PC-9 (cell line): ENCODE measurements around the gene PRKAG2. TPM values are rescaled to one million over a fixed set of nuclear protein-coding genes. Genes with fewer than 3 reads are reported as not detected.

Source experiments
- BruUV-seq: library from RNA; stranded (reverse); fragments of 400-500 nt; replicated peaks from 2 replicates; lab custom pipeline; 2021; lab: Mats Ljungman, UMichigan
- CTCF ChIA-PET: fragments of 300-600 bp; sonication (Branson Sonifier 250); formaldehyde crosslinking; loops from one replicate; lab custom pipeline; 2022; ENCODE audit warnings: antibody characterized with exemption; lab: Charles Lee
- POLR2A ChIA-PET: fragments of 300-600 bp; sonication (Branson Sonifier 250); formaldehyde crosslinking; loops from one replicate; lab custom pipeline; 2022; ENCODE audit warnings: antibody characterized with exemption; ENCODE audit not compliant: unreplicated experiment; lab: Charles Lee
- DNase-seq, 2 experiments: peaks; one replicate each; pipeline versions ENCODE4 v3.0.0 to v3.0.0-alpha.2; 2015 to 2022; ENCODE audit warnings: mixed read lengths in 1 of 2
- H2AFZ ChIP-seq: fragments of 200-600 bp; sonication (generic); 2 replicates; pipeline ENCODE4 v1.8.1; 2017; ENCODE audit warnings: antibody characterized with exemption
- H3F3A ChIP-seq: fragments of 200-600 bp; sonication (generic); 2 replicates; pipeline ENCODE4 v1.8.1; 2017; ENCODE audit warnings: antibody characterized with exemption, mild to moderate bottlenecking, low read depth; ENCODE audit not compliant: insufficient read depth
- H3K27ac ChIP-seq: fragments of 200-600 bp; sonication (generic); 2 replicates; pipeline ENCODE4 v1.6.1; 2016; ENCODE audit warnings: mixed run types
- H3K27me3 ChIP-seq: fragments of 200-600 bp; sonication (generic); 2 replicates; pipeline ENCODE4 v1.6.1; 2016; ENCODE audit warnings: low read depth, mixed run types; ENCODE audit not compliant: insufficient read depth
- H3K36me3 ChIP-seq: fragments of 200-600 bp; sonication (generic); 2 replicates; pipeline ENCODE4 v1.6.1; 2016; ENCODE audit warnings: low read depth, mixed run types
- H3K4me1 ChIP-seq: fragments of 200-600 bp; sonication (generic); replicated peaks from 2 replicates; pipeline ENCODE4 v1.6.1; 2016; ENCODE audit warnings: mixed run types; ENCODE audit not compliant: insufficient read depth
- H3K4me2 ChIP-seq: fragments of 200-600 bp; sonication (generic); 2 replicates; pipeline ENCODE4 v1.6.1; 2017; ENCODE audit warnings: mixed run types
- H3K4me3 ChIP-seq: fragments of 200-600 bp; sonication (generic); 2 replicates; pipeline ENCODE4 v1.6.1; 2016; ENCODE audit warnings: mixed run types
- H3K79me2 ChIP-seq: fragments of 200-600 bp; sonication (generic); 2 replicates; pipeline ENCODE4 v1.6.1; 2017; ENCODE audit warnings: low read depth, mixed run types
- H3K9me2 ChIP-seq: fragments of 200-600 bp; sonication (generic); 2 replicates; pipeline ENCODE4 v1.8.1; 2017; ENCODE audit warnings: mild to moderate bottlenecking; ENCODE audit not compliant: insufficient read depth
- H3K9me3 ChIP-seq: fragments of 200-600 bp; sonication (generic); 2 replicates; pipeline ENCODE4 v1.8.1; 2016; ENCODE audit warnings: low read depth; ENCODE audit not compliant: insufficient read depth
- H4K20me1 ChIP-seq: fragments of 200-600 bp; sonication (generic); 2 replicates; pipeline ENCODE4 v1.8.1; 2017; ENCODE audit not compliant: insufficient read depth
- CTCF ChIP-seq: fragments of 200-600 bp; sonication (generic); conservative IDR thresholded peaks from 2 replicates; pipeline ENCODE4 v1.6.1; 2017; ENCODE audit warnings: mixed run types, antibody characterized with exemption, mild to moderate bottlenecking, moderate library complexity
- EZH2 ChIP-seq: fragments of 200-600 bp; sonication (generic); IDR thresholded peaks from 2 replicates; pipeline ENCODE4 v1.8.0; 2017; ENCODE audit warnings: antibody characterized with exemption, low read depth
- intact Hi-C: fragments of 100-400 bp; cut with micrococcal nuclease; formaldehyde crosslinking; loops from one replicate; pipeline ENCODE4 v1.10.0; 2022; ENCODE audit not compliant: unreplicated experiment
- total RNA-seq: library from RNA; stranded (reverse); gene quantifications from 2 replicates; pipeline ENCODE4 v1.2.3, GENCODE V29; 2021

PRKAG2 gene
- total RNA-seq, 1 experiment from 2014 or later, result 37.3 TPM

- no peaks in the 10 kb centered on the region for H3K9me2 ChIP-seq
- H3K36me3 ChIP-seq, result no peaks in the 10 kb centered on the region
- no peaks in the 10 kb centered on the region for H4K20me1 ChIP-seq
- peaks cover 5% of the 10 kb centered on the region; the same call in 1 of the 2 replicates for H3K4me1 ChIP-seq
- H3K4me3 ChIP-seq, result no peak overlapping the region
- no peak overlapping the region for H3K4me2 ChIP-seq
- intact Hi-C loops, result loop anchor here (10.0 kb wide), 3 partner anchors 233 to 1043 kb away; no protein-coding TSS in a partner anchor
- ChIA-PET CTCF (interaction anchor here (0.6 kb wide), 1 partner anchor 13 kb away, joined by 3 read pairs; no protein-coding TSS in a partner anchor), POLR2A (interaction anchor here (0.6 kb wide), 1 partner anchor 370 kb away, joined by 3 read pairs; no protein-coding TSS in a partner anchor)
- 0 out of 2 replicates have a peak, but pooled peaks cover 4% of the 10 kb centered on the region for H3K27me3 ChIP-seq
- no peak overlapping the region for H3K27ac ChIP-seq
- no peaks in the 10 kb centered on the region for H3K79me2 ChIP-seq
- no peak for DNase-seq
- no TSS peak for BruUV-seq
- H3K9me3 ChIP-seq, result peaks cover 7% of the 10 kb centered on the region
- H3F3A ChIP-seq, result no peaks in the 10 kb centered on the region
- no peak overlapping the region for H2AFZ ChIP-seq
- TF ChIP-seq EZH2, result no peak
- no peak for TF ChIP-seq CTCF
Measured at GRCh38 chr7:151781161-151781845, 95.6 kb downstream of the PRKAG2 start.

- Histone ChIP-seq H3K27ac (no peak overlapping the region), H3F3A (no peaks in the 10 kb centered on the region), H2AFZ (no peak overlapping the region), H3K27me3 (no peaks in the 10 kb centered on the region), H3K36me3 (no peaks in the 10 kb centered on the region), H3K4me3 (no peak overlapping the region), H3K4me2 (no peak overlapping the region), H3K9me3 (peaks cover 7% of the 10 kb centered on the region), H3K4me1 (peaks cover 5% of the 10 kb centered on the region; the same call in 1 of the 2 replicates), H3K9me2 (no peaks in the 10 kb centered on the region), H3K79me2 (no peaks in the 10 kb centered on the region), H4K20me1 (no peaks in the 10 kb centered on the region)
- CTCF ChIA-PET, result no interaction called here
- BruUV-seq, result no TSS peak
- TF ChIP-seq EZH2, result no peak
- POLR2A ChIA-PET, result no interaction called here
- intact Hi-C loops, result loop anchor here (10.0 kb wide), 3 partner anchors 234 to 1044 kb away; no protein-coding TSS in a partner anchor
- DNase-seq, result no peak
Measured at GRCh38 chr7:151780631-151781030, 96.3 kb downstream of the PRKAG2 start.

GRCh38 chr7:151779678-151780077 is 97.2 kb downstream of the PRKAG2 start:
- CTCF ChIA-PET, result no interaction called here
- H3K27ac ChIP-seq, result no peak overlapping the region
- no peak for DNase-seq
- H4K20me1 ChIP-seq, result no peaks in the 10 kb centered on the region
- H3K4me2 ChIP-seq, result no peak overlapping the region
- H3K4me3 ChIP-seq, result no peak overlapping the region
- H3K79me2 ChIP-seq, result no peaks in the 10 kb centered on the region
- peaks cover 7% of the 10 kb centered on the region for H3K9me3 ChIP-seq
- H2AFZ ChIP-seq, result no peak overlapping the region
- H3K36me3 ChIP-seq, result no peaks in the 10 kb centered on the region
- intact Hi-C loops, result loop anchor here (10.0 kb wide), 3 partner anchors 235 to 1045 kb away; no protein-coding TSS in a partner anchor
- H3K4me1 ChIP-seq, result peaks cover 5% of the 10 kb centered on the region; the same call in 1 of the 2 replicates
- POLR2A ChIA-PET, result no interaction called here
- no peaks in the 10 kb centered on the region for H3K27me3 ChIP-seq
- H3K9me2 ChIP-seq, result no peaks in the 10 kb centered on the region
- H3F3A ChIP-seq, result no peaks in the 10 kb centered on the region
- no peak for TF ChIP-seq EZH2
- no peak for TF ChIP-seq CTCF
- BruUV-seq, result no TSS peak
